ENCODE data around the gene NPR3.

DNA sequence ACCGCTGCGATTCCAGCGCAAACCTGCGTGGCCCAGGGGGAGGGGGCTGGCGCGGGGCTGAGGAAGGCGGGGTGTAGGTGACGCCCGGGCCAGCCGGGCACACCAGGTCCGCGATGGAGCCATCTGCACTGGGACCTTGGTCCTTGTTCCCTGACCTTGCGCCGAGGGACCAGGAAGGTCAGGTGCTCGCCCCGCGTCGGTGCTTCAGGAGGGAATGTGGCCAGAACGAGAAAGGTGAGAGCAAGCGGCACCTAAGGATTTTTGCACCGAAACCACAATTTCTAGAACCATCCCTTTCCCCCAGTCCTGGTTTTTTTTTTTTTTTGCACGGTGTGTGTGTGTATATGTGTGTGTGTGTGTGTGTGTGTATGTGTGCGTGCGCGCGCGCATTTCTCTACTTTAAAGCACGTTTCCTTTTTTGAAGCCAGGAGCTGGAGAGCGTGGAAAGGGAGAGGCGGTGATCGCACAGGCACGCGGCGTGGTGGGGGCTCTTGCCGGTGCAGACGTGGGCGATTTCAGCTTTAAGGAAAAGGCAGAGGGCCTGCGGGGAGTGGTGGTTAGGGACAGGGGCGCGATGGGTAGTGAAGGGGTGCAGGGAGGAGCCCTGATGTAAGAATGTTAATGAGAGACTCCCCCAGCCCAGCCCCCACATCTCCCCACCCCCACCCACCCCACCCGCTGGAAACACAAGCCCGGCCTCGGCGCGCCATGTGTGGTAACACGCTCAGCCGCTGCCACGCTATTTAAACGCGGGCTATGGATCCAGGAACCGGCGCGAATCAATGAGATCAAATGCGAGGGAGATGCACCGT is at the start of gene NPR3:
- TF ChIP-seq YY1 (IDR thresholded peaks at IDR 0.05; ENCODE audit: low read depth), result no peak
- TF ChIP-seq, protein P1, sequence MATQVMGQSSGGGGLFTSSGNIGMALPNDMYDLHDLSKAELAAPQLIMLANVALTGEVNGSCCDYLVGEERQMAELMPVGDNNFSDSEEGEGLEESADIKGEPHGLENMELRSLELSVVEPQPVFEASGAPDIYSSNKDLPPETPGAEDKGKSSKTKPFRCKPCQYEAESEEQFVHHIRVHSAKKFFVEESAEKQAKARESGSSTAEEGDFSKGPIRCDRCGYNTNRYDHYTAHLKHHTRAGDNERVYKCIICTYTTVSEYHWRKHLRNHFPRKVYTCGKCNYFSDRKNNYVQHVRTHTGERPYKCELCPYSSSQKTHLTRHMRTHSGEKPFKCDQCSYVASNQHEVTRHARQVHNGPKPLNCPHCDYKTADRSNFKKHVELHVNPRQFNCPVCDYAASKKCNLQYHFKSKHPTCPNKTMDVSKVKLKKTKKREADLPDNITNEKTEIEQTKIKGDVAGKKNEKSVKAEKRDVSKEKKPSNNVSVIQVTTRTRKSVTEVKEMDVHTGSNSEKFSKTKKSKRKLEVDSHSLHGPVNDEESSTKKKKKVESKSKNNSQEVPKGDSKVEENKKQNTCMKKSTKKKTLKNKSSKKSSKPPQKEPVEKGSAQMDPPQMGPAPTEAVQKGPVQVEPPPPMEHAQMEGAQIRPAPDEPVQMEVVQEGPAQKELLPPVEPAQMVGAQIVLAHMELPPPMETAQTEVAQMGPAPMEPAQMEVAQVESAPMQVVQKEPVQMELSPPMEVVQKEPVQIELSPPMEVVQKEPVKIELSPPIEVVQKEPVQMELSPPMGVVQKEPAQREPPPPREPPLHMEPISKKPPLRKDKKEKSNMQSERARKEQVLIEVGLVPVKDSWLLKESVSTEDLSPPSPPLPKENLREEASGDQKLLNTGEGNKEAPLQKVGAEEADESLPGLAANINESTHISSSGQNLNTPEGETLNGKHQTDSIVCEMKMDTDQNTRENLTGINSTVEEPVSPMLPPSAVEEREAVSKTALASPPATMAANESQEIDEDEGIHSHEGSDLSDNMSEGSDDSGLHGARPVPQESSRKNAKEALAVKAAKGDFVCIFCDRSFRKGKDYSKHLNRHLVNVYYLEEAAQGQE (IDR thresholded peaks at IDR 0.05; ENCODE audit: low read depth), result no peak
- TF ChIP-seq, protein P2, sequence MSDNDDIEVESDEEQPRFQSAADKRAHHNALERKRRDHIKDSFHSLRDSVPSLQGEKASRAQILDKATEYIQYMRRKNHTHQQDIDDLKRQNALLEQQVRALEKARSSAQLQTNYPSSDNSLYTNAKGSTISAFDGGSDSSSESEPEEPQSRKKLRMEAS (IDR thresholded peaks at IDR 0.05), result peak; percentile 88
- no peak for TF ChIP-seq EP300 (IDR thresholded peaks at IDR 0.05; ENCODE audit: borderline replicate concordance)
- TF ChIP-seq TAF1 (IDR thresholded peaks at IDR 0.05; ENCODE audit: low read depth), result no peak
- TF ChIP-seq, protein P3, sequence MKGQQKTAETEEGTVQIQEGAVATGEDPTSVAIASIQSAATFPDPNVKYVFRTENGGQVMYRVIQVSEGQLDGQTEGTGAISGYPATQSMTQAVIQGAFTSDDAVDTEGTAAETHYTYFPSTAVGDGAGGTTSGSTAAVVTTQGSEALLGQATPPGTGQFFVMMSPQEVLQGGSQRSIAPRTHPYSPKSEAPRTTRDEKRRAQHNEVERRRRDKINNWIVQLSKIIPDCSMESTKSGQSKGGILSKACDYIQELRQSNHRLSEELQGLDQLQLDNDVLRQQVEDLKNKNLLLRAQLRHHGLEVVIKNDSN (IDR thresholded peaks at IDR 0.05), result no peak
- no peak for TF ChIP-seq CREB1 (IDR thresholded peaks at IDR 0.05; ENCODE audit: low read depth)
- TF ChIP-seq CEBPB (IDR thresholded peaks at IDR 0.05), result no peak

Data from Ishikawa (cell line).